ENCODE measurements around the gene TPCN2. TPM values are rescaled to one million over a fixed set of nuclear protein-coding genes. Genes with fewer than 3 reads are reported as not detected.

Gene TPCN2
- total RNA-seq, 1 donor from 2014 or later: 15.6 TPM

GRCh38 chr11:69058511-69059270 is 10.0 kb downstream of the TPCN2 start:
- no peak for DNase-seq (ENCODE audit: low read depth)

DNA sequence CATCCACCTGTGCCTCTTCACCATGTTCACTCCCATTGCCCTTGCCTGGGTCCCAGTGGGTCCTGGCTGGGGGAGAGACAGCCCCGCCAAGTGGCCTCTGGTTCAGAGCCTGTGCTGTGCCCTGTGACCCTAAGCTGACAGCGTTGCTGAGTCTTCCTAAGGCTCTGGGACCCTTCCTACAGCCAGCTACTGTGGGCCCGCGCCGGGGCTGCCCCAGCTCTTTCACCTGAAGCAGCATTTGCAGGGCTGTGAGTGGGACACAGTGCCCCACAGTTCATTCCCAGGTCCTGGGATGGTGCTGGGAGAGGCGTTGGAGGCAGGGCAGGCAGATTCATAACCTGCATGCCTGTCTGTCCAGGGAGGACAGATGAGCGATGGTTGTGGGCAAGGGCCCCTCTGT is 10.7 kb downstream of the TPCN2 start:
- no peak for DNase-seq (ENCODE audit: low read depth)

- no peak for DNase-seq (ENCODE audit: low read depth)
These were observed 11.3 kb downstream of the TPCN2 start for GRCh38 chr11:69059985-69060384.

DNA sequence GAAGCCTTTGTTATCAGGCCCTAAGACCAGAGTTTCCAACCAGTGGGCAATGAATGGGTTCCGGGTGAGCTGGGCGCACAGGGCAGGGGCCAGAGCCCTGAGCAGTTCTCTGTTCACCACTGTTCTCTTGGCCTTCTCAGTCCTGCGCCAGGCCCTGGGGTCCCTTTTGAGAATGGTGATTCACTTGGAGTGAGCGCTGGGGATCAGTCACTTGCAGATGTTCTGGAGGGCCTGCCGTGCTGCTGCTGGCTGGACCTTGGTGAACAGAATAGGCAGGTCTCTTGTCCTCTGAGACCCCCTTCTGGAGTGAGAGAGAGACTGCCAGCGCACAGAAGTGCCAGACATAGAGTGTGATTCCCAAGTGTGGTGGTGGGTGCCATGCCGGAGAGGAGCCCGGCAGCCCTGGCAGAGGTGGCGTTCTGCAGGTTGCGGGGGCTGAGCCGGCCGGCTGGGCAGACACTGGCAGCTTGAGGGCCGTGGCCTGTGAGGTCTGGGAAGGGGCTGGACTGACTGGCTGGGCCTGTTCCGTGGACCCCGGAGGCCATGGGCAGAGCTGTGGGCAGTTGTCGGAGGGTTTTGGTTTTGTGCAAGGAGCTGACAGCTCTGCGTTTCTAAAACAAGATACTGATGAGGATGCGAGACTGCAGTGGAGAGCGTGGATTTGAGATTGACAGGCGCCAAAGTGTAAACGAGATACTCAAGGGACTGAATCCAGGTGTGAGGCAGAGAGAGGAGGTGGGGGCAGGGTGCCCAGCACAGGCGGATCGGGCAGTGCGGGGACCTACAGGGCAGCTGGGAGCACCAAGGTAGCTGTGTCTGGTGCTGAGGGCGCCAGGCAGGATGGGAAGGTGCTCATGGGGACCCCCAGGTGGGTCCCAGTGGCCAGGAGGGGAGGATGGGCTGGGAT is 12.3 kb downstream of the TPCN2 start:
- DNase-seq (ENCODE audit: low read depth): no peak

- DNase-seq (ENCODE audit: low read depth): no peak
These were observed 13.0 kb downstream of the TPCN2 start for GRCh38 chr11:69061713-69062053.

- DNase-seq (ENCODE audit: low read depth): no peak
These were observed 13.6 kb downstream of the TPCN2 start for GRCh38 chr11:69062169-69062855.

- DNase-seq (ENCODE audit: low read depth): no peak
These were observed 14.3 kb downstream of the TPCN2 start for GRCh38 chr11:69062873-69063651.

- DNase-seq (ENCODE audit: low read depth): no peak
These were observed 15.0 kb downstream of the TPCN2 start for GRCh38 chr11:69063652-69064260.

GRCh38 chr11:69064394-69064957 is 15.7 kb downstream of the TPCN2 start:
- DNase-seq (ENCODE audit: low read depth): no peak

- no peak for DNase-seq (ENCODE audit: low read depth)
These were observed 16.5 kb downstream of the TPCN2 start for GRCh38 chr11:69065147-69065710.

GRCh38 chr11:69066122-69067112 is 17.7 kb downstream of the TPCN2 start:
- no peak for DNase-seq (ENCODE audit: low read depth)

DNA sequence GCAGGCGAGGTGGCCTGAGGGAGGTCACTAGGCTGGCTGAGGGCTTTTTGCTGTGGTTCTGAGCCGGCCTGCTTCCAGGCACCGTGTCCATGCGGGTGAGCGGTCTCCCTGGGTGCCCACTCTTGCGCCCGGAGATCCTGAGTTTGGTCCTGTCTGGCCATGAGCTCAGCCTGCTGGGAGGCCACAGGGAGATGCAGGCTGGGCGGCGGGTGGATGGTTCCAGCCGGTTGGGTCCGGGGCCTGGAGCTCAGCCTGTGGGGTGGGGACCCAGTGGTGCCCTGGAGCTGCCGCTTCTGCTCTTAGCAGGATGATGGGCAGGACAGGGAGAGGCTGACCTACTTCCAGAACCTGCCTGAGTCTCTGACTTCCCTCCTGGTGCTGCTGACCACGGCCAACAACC is 18.5 kb downstream of the TPCN2 start:
- DNase-seq (ENCODE audit: low read depth): no peak

GRCh38 chr11:69071086-69071800 is 22.5 kb downstream of the TPCN2 start:
- no peak for DNase-seq (ENCODE audit: low read depth)

- DNase-seq (ENCODE audit: low read depth): no peak
These were observed 23.2 kb downstream of the TPCN2 start for GRCh38 chr11:69071956-69072355.

GRCh38 chr11:69073469-69073868 is 24.7 kb downstream of the TPCN2 start:
- DNase-seq (ENCODE audit: low read depth): no peak

DNA sequence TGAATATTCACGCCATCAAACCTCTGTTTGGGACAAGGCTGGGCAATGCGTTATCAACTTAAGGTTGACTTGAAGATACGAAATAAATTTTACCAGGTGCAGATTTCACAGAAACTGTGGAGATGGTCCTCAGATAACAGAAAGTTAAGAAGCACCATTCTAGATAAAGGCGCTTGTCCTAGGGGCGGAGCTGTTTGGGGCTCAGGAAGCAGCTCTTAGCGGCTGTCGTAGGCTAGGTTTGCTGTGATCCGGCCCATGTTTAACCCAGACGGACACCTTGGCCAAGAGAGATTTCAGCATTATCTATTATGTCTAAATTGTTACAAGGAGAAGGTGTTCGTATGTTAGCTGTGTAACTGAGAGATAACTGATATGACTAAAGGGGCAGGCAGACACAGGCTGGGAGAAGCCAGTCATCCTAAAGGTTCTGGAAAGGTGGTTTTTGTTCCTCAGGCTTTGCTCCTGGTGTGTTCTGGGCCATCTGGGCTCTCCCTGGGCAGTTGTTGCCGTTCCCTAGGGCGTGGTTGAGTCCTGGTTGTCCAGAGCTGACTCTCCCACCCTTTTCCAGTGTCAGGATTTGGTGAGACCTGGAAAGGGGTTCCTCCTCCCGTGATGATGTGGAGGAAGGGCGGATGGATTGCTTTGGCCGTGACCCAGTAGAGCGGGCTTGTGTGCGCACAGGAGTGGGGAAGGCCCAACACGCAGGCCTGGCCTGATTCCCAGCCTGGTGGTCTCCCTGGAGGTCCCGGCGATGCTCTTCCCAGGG is 25.8 kb downstream of the TPCN2 start:
- DNase-seq (ENCODE audit: low read depth): no peak

DNA sequence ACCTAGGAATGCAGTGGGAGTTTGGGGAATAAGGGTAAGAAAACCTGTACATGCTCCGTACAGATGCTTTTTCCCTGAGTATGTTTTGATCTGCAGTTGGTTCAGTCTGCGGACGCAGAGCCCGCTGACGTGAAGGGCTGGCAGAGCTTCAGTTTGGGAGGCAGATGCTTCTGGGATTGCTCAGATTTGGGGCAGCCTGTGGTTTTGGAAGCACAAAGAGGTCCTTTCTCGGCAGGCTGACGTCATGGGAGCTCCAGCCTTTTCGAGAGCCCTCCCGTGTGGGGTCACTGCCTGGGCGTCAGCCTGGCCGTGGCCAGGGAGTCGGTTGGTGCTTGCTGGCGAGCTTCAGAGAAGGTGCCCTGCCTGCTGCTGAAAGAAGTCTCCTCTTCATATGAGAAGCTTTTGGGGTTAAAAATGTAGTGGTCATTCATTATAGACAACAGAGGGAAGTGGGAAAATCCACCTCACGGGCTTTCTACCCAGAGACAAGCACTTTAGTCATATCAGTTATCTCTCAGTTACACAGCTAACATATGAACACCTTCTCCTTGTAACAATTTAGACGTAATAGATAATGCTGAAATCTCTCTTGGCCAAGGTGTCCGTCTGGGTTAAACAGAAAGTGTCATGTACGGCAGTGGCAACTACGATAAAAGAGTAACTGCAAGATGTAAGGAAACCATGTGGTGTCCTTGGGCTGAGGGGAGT is 26.8 kb downstream of the TPCN2 start:
- no peak for DNase-seq (ENCODE audit: low read depth)
